ENCODE results near the gene RPL22L1.
"Not testable (repeated sequence)": the region's sequence is repeated elsewhere in the genome, so short reads cannot be mapped to it uniquely, and the experiment has no call there.

DNA sequence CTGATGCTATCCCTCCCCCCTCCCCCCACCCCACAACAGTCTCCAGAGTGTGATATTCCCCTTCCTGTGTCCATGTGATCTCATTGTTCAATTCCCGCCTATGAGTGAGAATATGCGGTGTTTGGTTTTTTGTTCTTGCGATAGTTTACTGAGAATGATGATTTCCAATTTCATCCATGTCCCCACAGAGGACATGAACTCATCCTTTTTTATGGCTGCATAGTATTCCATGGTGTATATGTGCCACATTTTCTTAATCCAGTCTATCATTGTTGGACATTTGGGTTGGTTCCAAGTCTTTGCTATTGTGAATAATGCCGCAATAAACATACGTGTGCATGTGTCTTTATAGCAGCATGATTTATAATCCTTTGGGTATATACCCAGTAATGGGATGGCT is 8.7 kb upstream of the RPL22L1 start:
- TF ChIP-seq, protein P1, sequence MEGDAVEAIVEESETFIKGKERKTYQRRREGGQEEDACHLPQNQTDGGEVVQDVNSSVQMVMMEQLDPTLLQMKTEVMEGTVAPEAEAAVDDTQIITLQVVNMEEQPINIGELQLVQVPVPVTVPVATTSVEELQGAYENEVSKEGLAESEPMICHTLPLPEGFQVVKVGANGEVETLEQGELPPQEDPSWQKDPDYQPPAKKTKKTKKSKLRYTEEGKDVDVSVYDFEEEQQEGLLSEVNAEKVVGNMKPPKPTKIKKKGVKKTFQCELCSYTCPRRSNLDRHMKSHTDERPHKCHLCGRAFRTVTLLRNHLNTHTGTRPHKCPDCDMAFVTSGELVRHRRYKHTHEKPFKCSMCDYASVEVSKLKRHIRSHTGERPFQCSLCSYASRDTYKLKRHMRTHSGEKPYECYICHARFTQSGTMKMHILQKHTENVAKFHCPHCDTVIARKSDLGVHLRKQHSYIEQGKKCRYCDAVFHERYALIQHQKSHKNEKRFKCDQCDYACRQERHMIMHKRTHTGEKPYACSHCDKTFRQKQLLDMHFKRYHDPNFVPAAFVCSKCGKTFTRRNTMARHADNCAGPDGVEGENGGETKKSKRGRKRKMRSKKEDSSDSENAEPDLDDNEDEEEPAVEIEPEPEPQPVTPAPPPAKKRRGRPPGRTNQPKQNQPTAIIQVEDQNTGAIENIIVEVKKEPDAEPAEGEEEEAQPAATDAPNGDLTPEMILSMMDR (conservative IDR thresholded peaks at IDR 0.05; ENCODE audit: low read depth, low read length): not testable (repeated sequence)
- not testable (repeated sequence) for TF ChIP-seq EZH2 (IDR thresholded peaks at IDR 0.05; ENCODE audit: low read length, unreplicated experiment); EZH2phosphoT487 (IDR thresholded peaks at IDR 0.05; ENCODE audit: borderline replicate concordance, low read length)

All from PC-3 (cell line).